IMR-90 (cell line): Measurements from ENCODE around the gene SLC47A2. TPM values are rescaled to one million over a fixed set of nuclear protein-coding genes. Genes with fewer than 3 reads are reported as not detected.

ENCODE experiments used
- ATAC-seq: fragments of 200-7000 bp; cut with Tn5 transposase; 2 replicates; pipeline ENCODE4 v1.9.1; 2020; ENCODE audit warnings: low read depth, mild to moderate bottlenecking, moderate library complexity
- BruUV-seq: library from RNA; stranded (reverse); fragments of 400-500 nt; replicated peaks from 2 replicates; lab custom pipeline; 2021; lab: Mats Ljungman, UMichigan
- CTCF ChIA-PET: fragments of 300-600 bp; formaldehyde crosslinking; extraction: SDS; loops from one replicate; lab custom pipeline; 2021; ENCODE audit warnings: antibody characterized with exemption; lab: Yijun Ruan, JAX
- POLR2A ChIA-PET: fragments of 300-600 bp; sonication (Branson Sonifier 250); formaldehyde crosslinking; loops from one replicate; lab custom pipeline; 2022; ENCODE audit warnings: antibody characterized with exemption; ENCODE audit not compliant: unreplicated experiment; lab: Charles Lee
- DNase-seq: peaks from one replicate; pipeline ENCODE4 v3.0.0; 2013
- H2AFZ ChIP-seq: replicated peaks from 2 replicates; pipeline ENCODE3; 2013; ENCODE audit warnings: low read length, mild to moderate bottlenecking; ENCODE audit not compliant: poor library complexity
- H2AK5ac ChIP-seq: 2 replicates; pipeline ENCODE4 v1.6.1; 2013; ENCODE audit warnings: low read depth, low read length, inconsistent platforms
- H2AK9ac ChIP-seq: replicated peaks from 2 replicates; pipeline ENCODE3; 2013; ENCODE audit warnings: mild to moderate bottlenecking, low read depth, low read length, moderate library complexity; ENCODE audit not compliant: poor library complexity
- H2BK120ac ChIP-seq: 2 replicates; pipeline ENCODE4 v1.6.1; 2013; ENCODE audit warnings: low read depth, low read length, inconsistent platforms
- H2BK15ac ChIP-seq: 3 replicates; pipeline ENCODE4 v1.6.1; 2013; ENCODE audit warnings: low read depth, low read length, inconsistent platforms
- H2BK20ac ChIP-seq: 2 replicates; pipeline ENCODE4 v1.6.1; 2013; ENCODE audit warnings: low read depth, mild to moderate bottlenecking, inconsistent platforms, low read length, moderate library complexity
- H2BK5ac ChIP-seq: 2 replicates; pipeline ENCODE4 v1.6.1; 2013; ENCODE audit warnings: mild to moderate bottlenecking, low read depth, low read length, inconsistent platforms; ENCODE audit not compliant: poor library complexity, severe bottlenecking
- H3K14ac ChIP-seq: replicated peaks from 2 replicates; pipeline ENCODE4 v1.6.1; 2013; ENCODE audit warnings: low read depth, low read length, inconsistent platforms
- H3K18ac ChIP-seq: 2 replicates; pipeline ENCODE4 v1.6.1; 2013; ENCODE audit warnings: low read depth, low read length, control low read depth
- H3K23ac ChIP-seq: 2 replicates; pipeline ENCODE4 v1.6.1; 2013; ENCODE audit warnings: low read depth, low read length, inconsistent platforms
- H3K27ac ChIP-seq: 2 replicates; pipeline ENCODE4 v1.5.1; 2013; ENCODE audit warnings: mild to moderate bottlenecking, control low read depth, low read length; ENCODE audit not compliant: insufficient read depth
- H3K27me3 ChIP-seq: 2 replicates; pipeline ENCODE4 v1.6.1; 2013; ENCODE audit warnings: low read length; ENCODE audit not compliant: control insufficient read depth, insufficient read depth
- H3K36me3 ChIP-seq: 2 replicates; pipeline ENCODE4 v1.6.1; 2013; ENCODE audit warnings: low read length, mixed read lengths; ENCODE audit not compliant: control insufficient read depth, insufficient read depth
- H3K4ac ChIP-seq: 2 replicates; pipeline ENCODE4 v1.6.1; 2013; ENCODE audit warnings: low read depth, low read length, inconsistent platforms
- H3K4me1 ChIP-seq: 2 replicates; pipeline ENCODE4 v1.6.1; 2013; ENCODE audit warnings: low read length, mixed read lengths; ENCODE audit not compliant: control insufficient read depth, insufficient read depth
- H3K4me2 ChIP-seq: 2 replicates; pipeline ENCODE4 v1.6.1; 2013; ENCODE audit warnings: low read depth, mild to moderate bottlenecking, control low read depth, low read length, moderate library complexity
- H3K4me3 ChIP-seq: 2 replicates; pipeline ENCODE4 v1.5.1; 2013; ENCODE audit warnings: low read depth, mild to moderate bottlenecking, control low read depth, low read length, moderate library complexity; ENCODE audit not compliant: insufficient read depth
- H3K56ac ChIP-seq: 2 replicates; pipeline ENCODE4 v1.6.1; 2013; ENCODE audit warnings: low read length, inconsistent platforms; ENCODE audit not compliant: insufficient read depth; ENCODE audit errors: extremely low read depth
- H3K79me1 ChIP-seq, 2 experiments: 2 replicates each; pipeline ENCODE4 v1.6.1; 2013; ENCODE audit warnings: low read length in 2 of 2, inconsistent platforms in 1 of 2, low read depth in 1 of 2
- H3K9ac ChIP-seq: 2 replicates; pipeline ENCODE4 v1.6.1; 2013; ENCODE audit warnings: low read depth, low read length, control low read depth
- H3K9me1 ChIP-seq: 2 replicates; pipeline ENCODE4 v1.6.1; 2013; ENCODE audit warnings: low read length, inconsistent platforms; ENCODE audit not compliant: insufficient read depth
- H3K9me3 ChIP-seq: 2 replicates; pipeline ENCODE4 v1.6.1; 2013; ENCODE audit warnings: low read length; ENCODE audit not compliant: control insufficient read depth, insufficient read depth
- H4K20me1 ChIP-seq: 2 replicates; pipeline ENCODE4 v1.6.1; 2013; ENCODE audit warnings: low read length, inconsistent platforms; ENCODE audit not compliant: insufficient read depth
- H4K5ac ChIP-seq: 2 replicates; pipeline ENCODE4 v1.6.1; 2013; ENCODE audit warnings: mild to moderate bottlenecking, low read depth, low read length, control low read depth
- H4K8ac ChIP-seq, 2 experiments: 2 replicates each; pipeline ENCODE4 v1.6.1; 2013; ENCODE audit warnings: low read depth in 2 of 2, low read length in 2 of 2, control low read depth in 1 of 2, inconsistent platforms in 1 of 2
- H4K91ac ChIP-seq: 2 replicates; pipeline ENCODE4 v1.6.1; 2013; ENCODE audit warnings: low read depth, low read length, inconsistent platforms; ENCODE audit not compliant: insufficient read depth
- BHLHE40 ChIP-seq: fragments of 150-350 bp; IDR thresholded peaks from 2 replicates; pipeline ENCODE4 v1.6.1; 2016; ENCODE audit warnings: mild to moderate bottlenecking, low read depth, low read length
- CEBPB ChIP-seq: IDR thresholded peaks from 2 replicates; pipeline ENCODE4 v1.6.1; 2012; ENCODE audit warnings: low read depth, low read length, improper control_type of control experiment
- CHD1 ChIP-seq: IDR thresholded peaks from 2 replicates; pipeline ENCODE4 v1.6.1; 2012; ENCODE audit warnings: low read depth, low read length, improper control_type of control experiment
- ELK1 ChIP-seq: fragments of 150-350 bp; IDR thresholded peaks from 2 replicates; pipeline ENCODE4 v1.6.1; 2016; ENCODE audit warnings: low read depth, mild to moderate bottlenecking, low read length, moderate library complexity, borderline replicate concordance
- FOS ChIP-seq: fragments of 150-350 bp; IDR thresholded peaks from 2 replicates; pipeline ENCODE4 v1.6.1; 2016; ENCODE audit warnings: low read depth, low read length
- MAFK ChIP-seq: IDR thresholded peaks from 2 replicates; pipeline ENCODE4 v1.6.1; 2012; ENCODE audit warnings: low read depth, low read length, improper control_type of control experiment
- NFE2L2 ChIP-seq: fragments of 150-350 bp; IDR thresholded peaks from 2 replicates; pipeline ENCODE4 v1.6.1; 2016; ENCODE audit warnings: low read depth, mild to moderate bottlenecking, low read length
- POLR2A ChIP-seq: IDR thresholded peaks from 2 replicates; pipeline ENCODE4 v1.6.1; 2012; ENCODE audit warnings: mild to moderate bottlenecking, low read depth, low read length
- RAD21 ChIP-seq: IDR thresholded peaks from 2 replicates; pipeline ENCODE4 v1.6.1; 2012; ENCODE audit warnings: low read length, improper control_type of control experiment
- RFX5 ChIP-seq: IDR thresholded peaks from 2 replicates; pipeline ENCODE4 v1.8.0; 2012; ENCODE audit warnings: low read depth, mild to moderate bottlenecking, low read length, moderate library complexity
- SMC3 ChIP-seq: fragments of 150-350 bp; IDR thresholded peaks from 2 replicates; pipeline ENCODE4 v1.6.1; 2016; ENCODE audit warnings: low read depth, mild to moderate bottlenecking, antibody characterized with exemption, low read length, moderate library complexity
- USF2 ChIP-seq: fragments of 150-350 bp; IDR thresholded peaks from 2 replicates; pipeline ENCODE4 v1.6.1; 2017; ENCODE audit warnings: mild to moderate bottlenecking, antibody characterized with exemption, low read length, low read depth
- WGBS, 2 experiments: methylation state at CpG; one replicate each; pipeline versions ENCODE4 v1.1.5 to v1.1.7; 2013; ENCODE audit warnings: missing lambda C conversion rate in 2 of 2; ENCODE audit not compliant: insufficient read length in 1 of 2; ENCODE audit errors: extremely low coverage in 2 of 2; 5-methylcytosine and 5-hydroxymethylcytosine counted together
- dilution Hi-C: fragments of 300-500 bp; cut with HindIII; formaldehyde crosslinking; loops from one replicate; pipeline ENCODE4 v1.14.3; 2018; ENCODE audit warnings: low sequenced_read_pairs; ENCODE audit not compliant: unreplicated experiment
- in situ Hi-C: fragments of 300-500 bp; cut with MboI; formaldehyde crosslinking; loops from 3 replicates; pipeline ENCODE4 v1.14.3; 2019; ENCODE audit warnings: low sequenced_read_pairs, inconsistent platforms, mixed read lengths
- intact Hi-C: fragments of 100-400 bp; cut with micrococcal nuclease; formaldehyde crosslinking; loops from 2 replicates; pipeline ENCODE4 v1.10.0; 2022
- polyA plus RNA-seq, 3 experiments: library from polyadenylated mRNA; depleted of rRNA; stranded (reverse); fragments of >200 nt; gene quantifications; 2 replicates each; pipeline ENCODE4 v1.2.3, GENCODE V29; 2012; ENCODE audit warnings: low replicate concordance in 1 of 3
- total RNA-seq: library from RNA; depleted of rRNA; stranded (reverse); fragments of >200 nt; gene quantifications from 2 replicates; pipeline ENCODE4 v1.2.3, GENCODE V29; 2012

Gene SLC47A2
- total and polyA plus RNA-seq, 2 of the 4 experiments (the other 2 are of a cell fraction) = not detected

- Histone ChIP-seq H4K8ac (no peak overlapping the region), H2BK120ac (no peak overlapping the region), H4K5ac (no peak overlapping the region), H3K79me1 (no peaks in the 10 kb centered on the region), H3K4me2 (no peak overlapping the region), H3K4me3 (no peak overlapping the region), H3K23ac (no peak overlapping the region), H2BK15ac (no peak overlapping the region), H2BK20ac (no peak overlapping the region), H2AK5ac (no peak overlapping the region), H4K20me1 (no peaks in the 10 kb centered on the region), H3K27me3 (peaks cover 25% of the 10 kb centered on the region), H3K56ac (no peak overlapping the region), H3K36me3 (no peaks in the 10 kb centered on the region), H4K91ac (no peak overlapping the region), H3K18ac (no peak overlapping the region), H3K9me1 (no peaks in the 10 kb centered on the region), H3K14ac (no peak overlapping the region), H3K4me1 (no peaks in the 10 kb centered on the region), H3K27ac (no peak overlapping the region), H2BK5ac (no peak overlapping the region), H3K9me3 (no peaks in the 10 kb centered on the region), H3K4ac (no peak overlapping the region), H2AFZ (no peak overlapping the region), H3K9ac (no peak overlapping the region), H2AK9ac (no peak overlapping the region)
- DNase-seq (no peak), ATAC-seq (no peak)
- dilution Hi-C loops (no loop called here), intact Hi-C loops (no loop called here), in situ Hi-C loops (no loop called here)
- BruUV-seq = no TSS peak
- ChIA-PET POLR2A (no interaction called here), CTCF (no interaction called here)
- TF ChIP-seq RFX5 (no peak), CHD1 (no peak), SMC3 (no peak), POLR2A (no peak), ELK1 (no peak), NFE2L2 (no peak), CEBPB (no peak), RAD21 (no peak), BHLHE40 (no peak), USF2 (no peak), FOS (no peak), MAFK (no peak)
- 44% methylated on average over 2 of the region's 7 CpGs; no CpG with 5 or more reads in 1 of the 2 experiments for WGBS, 2 experiments
These were observed 24.5 kb upstream of the SLC47A2 start for GRCh38 chr17:19740933-19741332.
